ENCODE measurements around the gene FZD1.

DNA sequence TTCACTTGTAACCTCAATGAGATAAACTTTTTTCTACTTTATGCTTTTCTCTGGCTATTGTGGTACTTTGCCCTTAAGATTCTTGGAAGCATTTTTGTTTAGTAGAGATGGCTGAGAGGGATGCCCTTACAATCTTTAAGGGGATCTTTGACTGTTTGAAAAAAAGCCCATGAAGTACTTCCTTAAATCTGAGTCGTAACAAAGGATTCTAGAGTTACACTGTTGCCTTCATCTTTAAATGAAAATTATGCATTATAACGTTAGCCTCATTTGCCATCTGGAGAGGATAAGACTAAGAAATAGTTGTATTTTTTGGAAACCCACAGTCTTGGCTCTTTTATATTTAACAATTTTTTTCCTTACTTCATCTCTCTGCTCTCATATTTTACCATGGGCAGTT is 37.8 kb upstream of the FZD1 start:
- TF ChIP-seq YY1 (IDR thresholded peaks at IDR 0.05; ENCODE audit: extremely low read depth, insufficient replicate concordance, low read depth, low read length), result no peak
- TF ChIP-seq, protein P1, sequence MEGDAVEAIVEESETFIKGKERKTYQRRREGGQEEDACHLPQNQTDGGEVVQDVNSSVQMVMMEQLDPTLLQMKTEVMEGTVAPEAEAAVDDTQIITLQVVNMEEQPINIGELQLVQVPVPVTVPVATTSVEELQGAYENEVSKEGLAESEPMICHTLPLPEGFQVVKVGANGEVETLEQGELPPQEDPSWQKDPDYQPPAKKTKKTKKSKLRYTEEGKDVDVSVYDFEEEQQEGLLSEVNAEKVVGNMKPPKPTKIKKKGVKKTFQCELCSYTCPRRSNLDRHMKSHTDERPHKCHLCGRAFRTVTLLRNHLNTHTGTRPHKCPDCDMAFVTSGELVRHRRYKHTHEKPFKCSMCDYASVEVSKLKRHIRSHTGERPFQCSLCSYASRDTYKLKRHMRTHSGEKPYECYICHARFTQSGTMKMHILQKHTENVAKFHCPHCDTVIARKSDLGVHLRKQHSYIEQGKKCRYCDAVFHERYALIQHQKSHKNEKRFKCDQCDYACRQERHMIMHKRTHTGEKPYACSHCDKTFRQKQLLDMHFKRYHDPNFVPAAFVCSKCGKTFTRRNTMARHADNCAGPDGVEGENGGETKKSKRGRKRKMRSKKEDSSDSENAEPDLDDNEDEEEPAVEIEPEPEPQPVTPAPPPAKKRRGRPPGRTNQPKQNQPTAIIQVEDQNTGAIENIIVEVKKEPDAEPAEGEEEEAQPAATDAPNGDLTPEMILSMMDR (IDR thresholded peaks at IDR 0.05 in 2 of 3, conservative IDR thresholded peaks at IDR 0.05 in 1 of 3; ENCODE audit: borderline replicate concordance in 1 of 3, insufficient read depth in 1 of 3, low read depth in 2 of 3, low read length in 2 of 3), result no peak
- TF ChIP-seq CEBPB (IDR thresholded peaks at IDR 0.05; ENCODE audit: low read depth), result no peak
- no peak for TF ChIP-seq EZH2phosphoT487 (IDR thresholded peaks at IDR 0.05; ENCODE audit: borderline replicate concordance)
- TF ChIP-seq EZH2 (IDR thresholded peaks at IDR 0.05), result no peak
- no peak for TF ChIP-seq POLR2A (IDR thresholded peaks at IDR 0.05; ENCODE audit: borderline replicate concordance, extremely low read depth, insufficient read depth, insufficient read length)
- TF ChIP-seq SP1 (IDR thresholded peaks at IDR 0.05; ENCODE audit: low read depth), result no peak
- TF ChIP-seq EGR1 (IDR thresholded peaks at IDR 0.05; ENCODE audit: low read depth), result no peak
- TF ChIP-seq, protein P2, sequence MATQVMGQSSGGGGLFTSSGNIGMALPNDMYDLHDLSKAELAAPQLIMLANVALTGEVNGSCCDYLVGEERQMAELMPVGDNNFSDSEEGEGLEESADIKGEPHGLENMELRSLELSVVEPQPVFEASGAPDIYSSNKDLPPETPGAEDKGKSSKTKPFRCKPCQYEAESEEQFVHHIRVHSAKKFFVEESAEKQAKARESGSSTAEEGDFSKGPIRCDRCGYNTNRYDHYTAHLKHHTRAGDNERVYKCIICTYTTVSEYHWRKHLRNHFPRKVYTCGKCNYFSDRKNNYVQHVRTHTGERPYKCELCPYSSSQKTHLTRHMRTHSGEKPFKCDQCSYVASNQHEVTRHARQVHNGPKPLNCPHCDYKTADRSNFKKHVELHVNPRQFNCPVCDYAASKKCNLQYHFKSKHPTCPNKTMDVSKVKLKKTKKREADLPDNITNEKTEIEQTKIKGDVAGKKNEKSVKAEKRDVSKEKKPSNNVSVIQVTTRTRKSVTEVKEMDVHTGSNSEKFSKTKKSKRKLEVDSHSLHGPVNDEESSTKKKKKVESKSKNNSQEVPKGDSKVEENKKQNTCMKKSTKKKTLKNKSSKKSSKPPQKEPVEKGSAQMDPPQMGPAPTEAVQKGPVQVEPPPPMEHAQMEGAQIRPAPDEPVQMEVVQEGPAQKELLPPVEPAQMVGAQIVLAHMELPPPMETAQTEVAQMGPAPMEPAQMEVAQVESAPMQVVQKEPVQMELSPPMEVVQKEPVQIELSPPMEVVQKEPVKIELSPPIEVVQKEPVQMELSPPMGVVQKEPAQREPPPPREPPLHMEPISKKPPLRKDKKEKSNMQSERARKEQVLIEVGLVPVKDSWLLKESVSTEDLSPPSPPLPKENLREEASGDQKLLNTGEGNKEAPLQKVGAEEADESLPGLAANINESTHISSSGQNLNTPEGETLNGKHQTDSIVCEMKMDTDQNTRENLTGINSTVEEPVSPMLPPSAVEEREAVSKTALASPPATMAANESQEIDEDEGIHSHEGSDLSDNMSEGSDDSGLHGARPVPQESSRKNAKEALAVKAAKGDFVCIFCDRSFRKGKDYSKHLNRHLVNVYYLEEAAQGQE (IDR thresholded peaks at IDR 0.05; ENCODE audit: low read depth), result no peak
- no peak for TF ChIP-seq POLR2AphosphoS5 (IDR thresholded peaks at IDR 0.05; ENCODE audit: low read depth, low read length)
